ENCODE measurements around the gene IGFBP7.
"Not testable (repeated sequence)": the region's sequence is repeated elsewhere in the genome, so short reads cannot be mapped to it uniquely, and the experiment has no call there.

IGFBP7 gene

DNA sequence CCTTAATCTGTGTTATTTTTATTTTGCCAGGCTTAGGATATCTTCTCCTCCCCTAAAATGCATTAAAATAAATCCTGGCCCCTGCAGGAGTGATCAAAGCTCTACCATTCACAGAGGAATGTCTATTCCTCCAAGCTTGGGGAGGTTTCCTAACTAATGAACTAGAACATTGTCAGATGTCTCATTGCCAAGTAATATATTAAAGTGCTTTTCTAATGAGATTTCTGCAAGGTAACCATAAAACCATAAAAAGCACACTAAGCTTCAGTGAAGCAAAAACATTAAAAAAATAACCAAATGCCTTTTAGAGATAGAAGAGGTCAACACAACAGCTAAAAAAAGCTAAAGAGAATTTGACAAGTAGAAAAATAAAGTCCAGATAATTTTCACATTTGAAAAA is 34.8 kb downstream of the IGFBP7 start:
- DNase-seq: no peak

GRCh38 chr4:57074744-57075143 is 35.4 kb downstream of the IGFBP7 start:
- no peak for DNase-seq

DNA sequence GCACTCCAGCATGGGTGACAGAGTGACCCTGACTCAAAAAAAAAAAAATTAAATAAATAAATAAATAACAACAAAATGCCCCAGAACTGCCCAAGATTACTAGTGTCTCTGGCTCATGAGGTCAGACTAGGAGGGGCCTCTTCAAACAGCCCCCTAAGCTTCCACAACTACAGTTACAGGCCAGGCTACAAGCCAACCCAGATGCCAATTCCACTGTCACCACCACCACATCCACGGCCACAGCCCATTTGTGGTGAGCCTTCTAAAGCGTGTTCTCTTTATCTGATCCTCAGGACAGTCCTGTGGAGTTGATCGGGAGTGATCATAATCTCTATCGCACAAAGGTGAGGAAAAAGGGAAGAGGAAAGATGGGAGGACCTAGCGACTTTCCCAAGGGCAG is 36.6 kb downstream of the IGFBP7 start:
- no peak for DNase-seq

DNA sequence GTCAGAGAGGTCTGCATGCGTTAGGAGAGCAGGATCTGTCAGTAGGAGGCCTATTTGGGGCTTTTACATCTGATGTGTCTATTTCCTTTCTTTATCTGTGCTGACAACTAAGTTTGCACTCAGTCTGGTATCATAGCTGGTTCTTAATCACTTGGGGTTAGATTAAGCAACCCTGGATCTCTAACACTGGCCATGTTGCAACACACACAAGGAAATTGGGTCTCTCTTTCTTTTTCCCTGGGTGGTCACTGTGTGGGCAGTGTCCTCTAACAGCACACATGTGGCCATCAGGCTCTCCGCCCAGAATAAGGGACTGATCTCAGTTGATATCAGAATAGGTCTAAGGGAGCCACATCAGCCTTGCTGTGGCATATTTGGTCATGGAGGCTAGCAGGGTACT is 38.9 kb downstream of the IGFBP7 start:
- no peak for DNase-seq

DNA sequence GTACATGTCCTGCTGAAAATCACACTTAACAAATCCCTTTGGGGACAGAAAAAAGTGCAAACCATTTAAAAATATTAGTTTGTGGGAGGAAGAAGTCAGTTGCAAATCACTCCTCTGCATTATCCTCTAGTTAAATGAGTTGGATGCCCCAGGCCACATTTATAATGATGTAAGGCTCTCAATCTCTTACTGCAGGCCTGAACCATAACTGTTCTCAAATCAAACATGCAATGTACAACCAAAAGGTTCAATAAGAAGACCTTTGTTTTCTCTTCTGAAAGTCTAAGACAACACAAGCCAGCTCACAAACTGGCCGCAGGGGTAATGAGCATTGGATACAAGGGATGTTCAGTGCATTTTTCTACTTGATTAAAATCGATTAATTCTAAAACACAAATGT is 39.7 kb downstream of the IGFBP7 start:
- DNase-seq: no peak

DNA sequence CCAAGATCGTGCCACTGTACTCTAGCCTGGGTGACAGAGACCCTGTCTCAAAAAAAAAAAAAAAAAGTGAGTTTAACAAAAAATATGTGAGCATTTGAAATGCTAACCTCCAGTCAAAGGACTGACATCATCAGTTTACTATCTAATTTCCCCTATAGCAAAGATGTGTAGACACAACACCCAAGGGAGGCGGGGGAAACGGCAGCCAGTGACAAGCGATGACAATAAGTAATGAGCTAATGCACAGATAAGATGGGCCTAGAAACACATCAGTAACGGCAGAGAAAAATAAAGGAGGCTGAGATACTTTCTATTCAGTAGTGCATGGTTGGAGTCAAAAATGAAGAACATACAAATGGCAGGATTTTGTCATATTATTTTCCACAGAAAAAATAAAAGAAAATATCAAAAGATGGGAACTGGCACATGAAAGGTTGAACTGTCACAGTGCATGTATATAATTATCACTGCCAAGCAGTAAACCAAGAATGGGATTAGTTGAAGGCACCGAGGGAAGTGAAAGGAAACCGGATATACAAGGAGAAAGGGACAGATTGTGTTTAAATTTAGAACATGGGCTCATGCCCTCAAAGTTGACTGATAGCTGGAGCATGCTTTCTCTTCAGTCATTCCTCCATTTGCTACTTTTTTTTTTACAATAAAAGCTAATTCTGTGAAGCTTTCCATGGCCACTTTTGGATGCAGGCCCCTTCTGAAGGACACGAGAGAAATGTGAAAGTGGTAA is 41.8 kb downstream of the IGFBP7 start:
- DNase-seq: no peak

DNA sequence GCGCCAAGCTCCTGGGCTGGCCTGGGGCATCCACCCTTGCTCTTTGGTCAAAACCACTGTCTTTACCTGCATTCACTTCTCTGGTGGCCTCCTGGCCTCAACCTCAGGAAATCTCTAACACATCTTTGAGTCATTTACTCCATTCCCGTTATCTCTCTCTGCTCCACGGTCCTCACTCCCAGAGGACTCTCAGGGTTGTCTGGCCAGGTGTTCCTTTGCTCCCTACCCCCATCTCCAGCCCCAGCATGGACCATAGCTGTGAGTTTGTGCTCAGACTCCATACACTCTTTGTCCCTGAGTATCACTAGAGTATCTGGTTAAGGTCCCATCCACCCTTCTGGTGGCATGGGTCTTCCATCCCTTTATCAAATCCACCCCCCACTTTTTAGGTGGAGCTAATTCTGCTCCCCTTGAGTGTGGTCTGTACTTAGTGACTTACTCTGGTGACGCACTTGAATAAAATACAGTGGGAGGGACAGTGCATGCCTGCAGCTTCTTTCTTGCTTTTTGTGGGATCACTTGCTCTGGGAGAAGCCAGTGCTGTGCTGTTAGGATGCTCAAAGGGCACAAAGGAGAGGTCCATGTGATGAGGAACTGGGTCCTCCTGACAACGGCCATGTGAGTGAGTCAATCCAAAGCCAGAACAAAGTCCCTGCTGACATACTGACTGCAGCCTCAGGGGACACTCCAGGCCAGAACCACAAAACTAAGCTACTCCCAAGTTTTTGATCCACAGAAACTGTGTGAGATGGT is 44.3 kb downstream of the IGFBP7 start:
- DNase-seq: no peak

DNA sequence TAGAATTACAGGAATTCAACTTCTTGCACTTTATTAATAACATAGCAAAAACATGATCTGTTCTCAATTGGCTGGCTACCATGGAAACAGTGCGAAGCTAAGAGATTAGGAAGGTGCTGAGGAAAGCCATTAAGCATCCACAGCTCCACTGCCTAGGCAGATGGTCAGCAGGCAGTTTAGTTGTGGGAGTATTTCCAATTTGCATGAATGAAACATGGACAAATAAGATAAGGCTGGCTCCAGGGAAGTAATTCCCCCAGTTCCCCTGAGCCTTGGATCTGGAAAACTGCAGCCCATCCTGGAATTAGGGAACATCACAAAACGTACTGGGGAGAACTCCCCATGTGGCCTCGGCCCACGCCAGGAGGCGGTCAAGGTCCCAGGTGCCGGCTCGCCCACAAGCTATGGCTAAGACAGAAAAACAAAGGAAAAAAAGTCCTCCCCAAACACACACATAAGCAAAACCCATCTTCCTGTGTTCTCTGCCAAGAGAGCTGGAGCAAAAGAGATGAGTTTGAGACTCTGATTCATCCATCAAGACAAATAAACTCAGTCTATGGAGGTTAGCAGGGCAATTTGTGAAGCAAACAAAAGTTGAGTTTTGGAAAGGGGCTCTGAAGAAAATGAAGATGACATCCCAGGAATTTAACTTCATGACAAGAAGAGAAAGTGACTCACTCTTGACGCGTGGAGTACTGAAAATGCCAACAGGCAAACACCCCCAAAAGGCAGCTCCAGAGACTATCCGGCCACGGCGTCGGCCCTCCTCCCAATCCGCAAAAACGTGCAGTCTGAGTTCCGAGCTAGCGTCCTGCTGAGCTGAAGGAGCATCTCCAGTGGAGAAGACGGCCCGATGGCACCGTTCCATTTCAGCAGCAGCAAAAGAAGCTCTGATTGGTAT is 45.1 kb downstream of the IGFBP7 start:
- peak in 1 of 58 donors; percentile 43 for DNase-seq

DNA sequence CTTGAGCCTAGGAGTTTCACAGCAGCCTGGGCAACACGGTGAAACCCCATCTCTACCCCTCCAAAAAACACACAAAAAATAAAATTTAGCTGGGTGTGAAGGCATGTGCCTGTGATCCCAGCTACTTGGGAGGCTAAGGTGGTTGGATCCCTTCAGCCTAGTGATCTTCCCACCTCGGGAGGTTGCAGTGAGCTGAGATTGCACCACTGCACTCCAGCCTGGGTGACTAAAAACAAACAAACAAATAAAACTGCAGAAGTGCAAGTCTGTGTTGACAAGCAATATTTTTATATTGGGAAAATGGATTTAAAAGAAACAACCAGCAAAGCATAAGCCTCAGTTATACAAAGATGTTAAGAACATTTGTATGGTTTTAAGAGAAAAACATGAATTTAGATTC is 46.1 kb downstream of the IGFBP7 start:
- no peak for DNase-seq

DNA sequence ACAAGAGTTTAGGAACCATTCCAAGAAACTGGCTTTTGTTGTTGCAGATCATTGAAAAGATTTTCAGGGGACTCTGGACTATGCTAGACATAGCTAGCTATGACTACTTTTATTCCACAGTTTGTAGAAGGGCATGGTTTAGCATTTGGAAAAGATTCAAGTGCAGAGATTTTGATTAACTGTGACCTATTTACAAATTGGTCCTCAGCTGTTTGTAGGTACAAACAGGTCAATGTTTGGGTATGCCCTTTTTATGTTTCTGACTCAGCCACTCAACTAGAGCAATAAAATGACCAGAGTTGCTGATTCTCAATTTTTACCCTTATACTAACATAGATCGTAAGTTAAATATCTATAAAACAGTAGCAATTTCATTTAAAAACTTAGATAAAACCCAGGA is 46.7 kb downstream of the IGFBP7 start:
- no peak for DNase-seq

- DNase-seq: no peak
Measured at GRCh38 chr4:57061395-57061794, 48.8 kb downstream of the IGFBP7 start.

DNA sequence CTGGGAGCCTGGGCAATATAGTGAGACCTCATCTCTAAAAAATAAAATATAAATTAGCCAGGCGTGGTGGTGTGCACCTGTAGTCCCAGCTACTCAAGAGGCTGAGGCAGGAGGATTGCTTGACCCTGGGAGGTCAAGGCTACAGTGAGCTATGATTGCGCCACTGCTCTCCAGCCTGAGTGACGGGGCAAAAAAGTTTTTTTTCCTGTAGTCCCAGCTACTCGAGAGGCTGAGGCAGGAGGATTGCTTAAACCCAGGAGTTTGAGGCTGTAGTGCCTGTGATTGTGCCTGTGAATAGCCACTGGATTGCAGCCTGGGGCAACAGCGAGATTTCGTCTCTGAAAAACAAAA is 49.5 kb downstream of the IGFBP7 start:
- DNase-seq: not testable (repeated sequence)

- DNase-seq: no peak
Measured at GRCh38 chr4:57059890-57060716, 50.1 kb downstream of the IGFBP7 start.

DNA sequence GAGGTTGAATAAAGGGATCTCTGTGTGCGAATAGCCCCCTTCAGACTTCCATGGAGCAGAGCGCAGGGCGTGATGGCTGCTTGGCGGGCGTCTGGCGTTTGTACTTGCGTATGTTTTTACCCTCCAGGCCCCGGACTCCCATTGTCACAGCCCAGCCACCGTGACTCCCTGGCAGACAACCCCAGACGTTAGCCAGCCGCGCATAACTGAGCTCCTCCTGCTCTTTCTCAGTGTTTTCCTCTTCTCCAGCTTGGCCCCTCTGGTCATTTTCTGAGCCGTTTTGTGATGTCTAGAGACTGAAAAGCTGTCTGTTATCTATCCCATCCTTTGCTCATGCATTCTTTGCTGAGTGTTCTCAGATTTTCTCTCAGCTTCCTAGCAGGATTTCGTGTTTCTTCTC is 54.3 kb downstream of the IGFBP7 start:
- peak in 27 of 58 donors; percentile 4 to 52 (median 19) for DNase-seq

DNA sequence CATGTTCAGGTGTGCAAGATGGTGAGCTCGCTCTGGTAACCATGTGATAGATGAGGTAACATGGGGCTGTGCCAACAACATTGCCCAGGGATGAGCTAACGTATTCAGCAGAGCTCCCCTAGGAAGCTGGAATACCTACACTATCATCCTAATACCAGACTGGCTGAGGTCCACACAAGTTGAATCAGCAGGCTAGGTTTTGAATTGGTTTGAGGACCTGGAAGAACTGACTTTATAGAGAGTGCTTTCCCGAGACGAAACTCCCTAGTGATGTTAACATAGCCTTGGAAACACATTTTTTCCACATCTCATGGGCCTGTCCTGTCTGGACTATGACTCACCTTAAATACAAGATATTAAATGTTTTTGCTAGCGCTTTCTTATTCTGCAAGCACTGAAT is 56.7 kb downstream of the IGFBP7 start:
- DNase-seq: no peak

- no peak for DNase-seq
Measured at GRCh38 chr4:57051524-57051923, 58.7 kb downstream of the IGFBP7 start.

GRCh38 chr4:57051095-57051494 is 59.1 kb downstream of the IGFBP7 start:
- peak in 1 of 58 donors; percentile 4 for DNase-seq

DNA sequence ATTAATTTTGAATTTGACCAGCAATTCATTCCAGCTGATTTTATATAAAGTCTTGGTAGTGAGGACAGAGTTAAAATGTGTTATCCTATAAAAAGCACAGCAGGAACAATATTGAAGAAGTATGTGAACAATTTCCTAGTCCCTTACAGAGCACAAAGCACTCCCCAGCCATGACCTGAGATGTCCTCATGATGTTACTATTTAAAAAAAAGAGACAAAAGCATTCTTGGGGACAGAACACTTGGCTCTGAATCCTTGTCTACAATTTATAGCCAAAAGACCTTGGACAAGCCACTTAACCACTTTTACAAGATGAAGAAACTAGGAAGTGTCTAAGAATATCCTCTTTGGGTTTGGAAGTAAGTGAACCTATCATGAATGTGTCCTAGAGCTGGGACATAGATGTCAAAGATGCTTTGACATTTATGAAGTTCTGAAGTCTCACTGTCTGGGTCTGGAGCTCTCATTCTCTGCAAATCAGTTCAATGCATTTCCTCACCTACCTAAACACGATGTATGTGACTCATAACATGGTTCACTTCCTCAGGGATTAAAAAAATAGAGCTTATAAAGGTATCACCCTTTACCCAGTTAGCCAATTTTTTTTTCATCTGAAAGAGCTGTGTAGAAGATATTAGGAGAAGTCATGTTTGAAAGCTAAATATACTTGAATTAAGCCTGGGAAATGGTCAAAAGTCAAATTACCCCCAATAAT is 61.4 kb downstream of the IGFBP7 start:
- DNase-seq: no peak

- DNase-seq: not testable (repeated sequence)
Measured at GRCh38 chr4:57047046-57047445, 63.1 kb downstream of the IGFBP7 start.

DNA sequence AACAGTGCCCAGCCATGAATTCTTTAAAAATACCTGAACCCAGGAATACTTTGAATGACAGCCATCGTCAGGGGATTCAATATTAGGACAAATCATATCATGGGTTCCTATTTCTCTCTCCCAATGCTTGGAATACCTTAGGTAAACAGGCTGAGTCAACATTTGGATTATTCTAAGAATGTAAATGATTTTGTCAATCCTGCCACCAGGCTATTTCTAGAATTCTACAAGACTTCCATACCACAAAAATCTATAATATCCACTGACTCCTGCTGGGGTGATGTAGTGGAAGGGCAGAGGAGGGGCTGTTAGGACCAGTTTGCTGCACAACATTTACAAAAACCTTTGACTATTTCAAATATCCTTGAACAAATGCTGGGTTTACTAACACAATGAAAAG is 65.2 kb downstream of the IGFBP7 start:
- DNase-seq: no peak

All from anterior cingulate cortex (tissue), 58 donors.